ENCODE results near the gene ZNF724. TPM values are rescaled to one million over a fixed set of nuclear protein-coding genes. Genes with fewer than 3 reads are reported as not detected.

The ZNF724 gene
- total RNA-seq, 2 experiments from 2014 or later: 27.2 to 34.6 TPM

DNA sequence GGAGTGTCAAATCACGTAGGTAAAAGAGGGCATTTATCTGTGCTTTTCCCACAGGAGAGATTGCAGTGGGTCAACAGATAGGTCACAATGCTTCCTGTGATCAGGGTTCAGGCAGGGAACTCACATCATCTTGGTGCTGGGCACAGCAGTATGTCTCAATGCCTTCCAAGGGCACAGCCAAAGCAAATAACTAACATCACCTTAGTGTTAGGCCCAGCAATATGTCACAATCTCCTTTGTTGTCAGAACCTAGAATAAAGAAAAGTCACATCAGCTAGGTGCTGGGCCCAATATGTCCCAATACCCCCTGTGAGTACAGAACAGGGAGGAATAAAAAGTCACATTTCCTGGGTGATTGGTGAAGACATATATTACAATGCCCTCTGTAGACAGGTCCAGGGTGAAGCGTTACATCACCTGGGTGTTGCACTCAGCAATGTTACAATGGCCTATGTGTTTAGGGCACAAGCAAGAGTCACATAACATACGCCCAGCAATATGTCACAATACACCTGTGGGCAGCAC, 11.4 kb upstream of the ZNF724 start:
- no peaks in the 10 kb centered on the region for H4K20me1 ChIP-seq (ENCODE audit: insufficient read depth, low read length)
- CTCF ChIA-PET (ENCODE audit: unreplicated experiment): no interaction called here
- no peak overlapping the region for H3K27ac ChIP-seq (ENCODE audit: low read depth, low read length, poor library complexity, severe bottlenecking)
- POLR2A ChIA-PET: no interaction called here
- H3K9me3 ChIP-seq (ENCODE audit: low read length): no peaks in the 10 kb centered on the region
- no peak overlapping the region for H3K4me2 ChIP-seq (ENCODE audit: low read length)
- no TSS peak for BruUV-seq (replicated peaks)
- intact Hi-C loops (cut with micrococcal nuclease; ENCODE audit: unreplicated experiment): no loop called here
- no peak overlapping the region for H2AFZ ChIP-seq (ENCODE audit: low read length)
- no peaks in the 10 kb centered on the region for H3K79me2 ChIP-seq (ENCODE audit: insufficient read depth, low read depth, low read length)
- H3K4me3 ChIP-seq (ENCODE audit: low read depth, low read length, poor library complexity, severe bottlenecking): no peak overlapping the region
- H3K36me3 ChIP-seq (ENCODE audit: insufficient read depth, low read length): peaks cover 79% of the 10 kb centered on the region
- DNase-seq (ENCODE audit: low spot score): no peak
- no peaks in the 10 kb centered on the region for H3K9me2 ChIP-seq (ENCODE audit: insufficient read depth, low read length)
- no peaks in the 10 kb centered on the region for H3K4me1 ChIP-seq (ENCODE audit: insufficient read depth, low read length, poor library complexity, severe bottlenecking)
- no peak for TF ChIP-seq EZH2phosphoT487 (IDR thresholded peaks at IDR 0.05; ENCODE audit: borderline replicate concordance, low read depth, low read length)
- TF ChIP-seq, protein P1, sequence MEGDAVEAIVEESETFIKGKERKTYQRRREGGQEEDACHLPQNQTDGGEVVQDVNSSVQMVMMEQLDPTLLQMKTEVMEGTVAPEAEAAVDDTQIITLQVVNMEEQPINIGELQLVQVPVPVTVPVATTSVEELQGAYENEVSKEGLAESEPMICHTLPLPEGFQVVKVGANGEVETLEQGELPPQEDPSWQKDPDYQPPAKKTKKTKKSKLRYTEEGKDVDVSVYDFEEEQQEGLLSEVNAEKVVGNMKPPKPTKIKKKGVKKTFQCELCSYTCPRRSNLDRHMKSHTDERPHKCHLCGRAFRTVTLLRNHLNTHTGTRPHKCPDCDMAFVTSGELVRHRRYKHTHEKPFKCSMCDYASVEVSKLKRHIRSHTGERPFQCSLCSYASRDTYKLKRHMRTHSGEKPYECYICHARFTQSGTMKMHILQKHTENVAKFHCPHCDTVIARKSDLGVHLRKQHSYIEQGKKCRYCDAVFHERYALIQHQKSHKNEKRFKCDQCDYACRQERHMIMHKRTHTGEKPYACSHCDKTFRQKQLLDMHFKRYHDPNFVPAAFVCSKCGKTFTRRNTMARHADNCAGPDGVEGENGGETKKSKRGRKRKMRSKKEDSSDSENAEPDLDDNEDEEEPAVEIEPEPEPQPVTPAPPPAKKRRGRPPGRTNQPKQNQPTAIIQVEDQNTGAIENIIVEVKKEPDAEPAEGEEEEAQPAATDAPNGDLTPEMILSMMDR (conservative IDR thresholded peaks at IDR 0.05; ENCODE audit: low read length): no peak

DNA sequence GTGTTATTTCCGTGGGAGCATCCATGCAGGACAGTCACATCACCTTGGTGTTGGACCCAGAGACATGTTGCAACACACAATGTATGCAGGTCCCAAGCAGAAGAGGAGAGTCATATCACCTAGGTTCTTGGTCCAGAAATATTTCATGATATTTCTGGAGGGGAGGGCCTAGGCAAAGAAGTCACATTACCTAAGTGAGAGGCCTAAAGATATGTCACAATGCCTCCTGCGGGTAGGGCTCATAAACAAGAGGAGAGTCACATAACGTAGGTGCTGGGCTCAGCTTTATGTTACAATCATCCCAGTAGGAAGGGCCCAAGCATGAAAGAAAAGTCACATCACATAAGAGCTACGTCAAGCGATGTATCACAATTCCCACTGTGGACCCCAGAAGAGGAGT, 10.8 kb upstream of the ZNF724 start:
- Histone ChIP-seq H3K27ac (ENCODE audit: low read depth, low read length, poor library complexity, severe bottlenecking) (no peak overlapping the region), H2AFZ (ENCODE audit: low read length) (no peak overlapping the region), H3K4me1 (ENCODE audit: insufficient read depth, low read length, poor library complexity, severe bottlenecking) (no peaks in the 10 kb centered on the region), H3K36me3 (ENCODE audit: insufficient read depth, low read length) (peaks cover 74% of the 10 kb centered on the region), H4K20me1 (ENCODE audit: insufficient read depth, low read length) (no peaks in the 10 kb centered on the region), H3K79me2 (ENCODE audit: insufficient read depth, low read depth, low read length) (no peaks in the 10 kb centered on the region), H3K4me3 (ENCODE audit: low read depth, low read length, poor library complexity, severe bottlenecking) (no peak overlapping the region), H3K4me2 (ENCODE audit: low read length) (no peak overlapping the region), H3K9me3 (ENCODE audit: low read length) (no peaks in the 10 kb centered on the region), H3K9me2 (ENCODE audit: insufficient read depth, low read length) (no peaks in the 10 kb centered on the region)
- no peak for TF ChIP-seq EZH2phosphoT487 (IDR thresholded peaks at IDR 0.05; ENCODE audit: borderline replicate concordance, low read depth, low read length)
- TF ChIP-seq, protein P1 (conservative IDR thresholded peaks at IDR 0.05; ENCODE audit: low read length): no peak
- DNase-seq (ENCODE audit: low spot score): no peak
- BruUV-seq (replicated peaks): no TSS peak
- intact Hi-C loops (cut with micrococcal nuclease; ENCODE audit: unreplicated experiment): no loop called here
- CTCF ChIA-PET (ENCODE audit: unreplicated experiment): no interaction called here
- POLR2A ChIA-PET: no interaction called here

DNA sequence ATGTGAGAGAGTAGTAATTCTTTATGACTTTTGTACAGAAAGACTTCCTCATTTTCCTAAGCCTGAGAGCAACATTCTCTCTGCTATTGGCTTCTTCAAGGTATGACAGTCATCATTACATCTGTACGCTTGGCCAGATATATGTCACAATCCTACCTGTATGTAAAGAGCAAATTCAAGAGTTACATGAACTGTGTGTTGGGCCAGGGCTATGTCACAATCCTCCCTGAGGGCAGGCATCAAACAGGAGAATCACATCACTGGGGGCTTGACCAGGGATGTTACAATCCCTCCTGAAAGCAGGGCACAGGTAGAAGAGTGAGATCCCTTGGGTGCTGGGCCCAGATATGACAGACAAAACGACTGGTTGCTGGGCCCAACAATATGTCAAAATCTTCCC, 9.8 kb upstream of the ZNF724 start:
- H3K79me2 ChIP-seq (ENCODE audit: insufficient read depth, low read depth, low read length): no peaks in the 10 kb centered on the region
- H3K9me2 ChIP-seq (ENCODE audit: insufficient read depth, low read length): no peaks in the 10 kb centered on the region
- H2AFZ ChIP-seq (ENCODE audit: low read length): no peak overlapping the region
- BruUV-seq (replicated peaks): no TSS peak
- H3K4me1 ChIP-seq (ENCODE audit: insufficient read depth, low read length, poor library complexity, severe bottlenecking): no peaks in the 10 kb centered on the region
- H3K4me2 ChIP-seq (ENCODE audit: low read length): no peak overlapping the region
- H4K20me1 ChIP-seq (ENCODE audit: insufficient read depth, low read length): no peaks in the 10 kb centered on the region
- intact Hi-C loops (cut with micrococcal nuclease; ENCODE audit: unreplicated experiment): loop anchor here (10.0 kb wide), 1 partner anchor 145 kb away; the partner anchor contains the start of gene ZNF730
- ChIA-PET CTCF (ENCODE audit: unreplicated experiment) (no interaction called here), POLR2A (no interaction called here)
- H3K36me3 ChIP-seq (ENCODE audit: insufficient read depth, low read length): peaks cover 71% of the 10 kb centered on the region
- no peak overlapping the region for H3K27ac ChIP-seq (ENCODE audit: low read depth, low read length, poor library complexity, severe bottlenecking)
- TF ChIP-seq, protein P1 (conservative IDR thresholded peaks at IDR 0.05; ENCODE audit: low read length): no peak
- TF ChIP-seq EZH2phosphoT487 (IDR thresholded peaks at IDR 0.05; ENCODE audit: borderline replicate concordance, low read depth, low read length): no peak
- H3K9me3 ChIP-seq (ENCODE audit: low read length): no peaks in the 10 kb centered on the region
- no peak for DNase-seq (ENCODE audit: low spot score)
- H3K4me3 ChIP-seq (ENCODE audit: low read depth, low read length, poor library complexity, severe bottlenecking): no peak overlapping the region

Data from OCI-LY7 (cell line).